ENCODE data around the gene ARHGEF17.

- TF ChIP-seq ZNF19 (tag by site-specific recombination; IDR thresholded peaks at IDR 0.05; ENCODE audit: low read depth) = no peak
- no peak for TF ChIP-seq CTCF (tag by site-specific recombination; IDR thresholded peaks at IDR 0.05)
- no peak for TF ChIP-seq ZNF777 (tag by site-specific recombination; IDR thresholded peaks at IDR 0.05; ENCODE audit: borderline replicate concordance)
- no peak for TF ChIP-seq ZNF704 (tag by site-specific recombination; IDR thresholded peaks at IDR 0.05)
These were observed 26.5 kb downstream of the ARHGEF17 start for GRCh38 chr11:73334384-73335203.
